ENCODE data around the gene GYG1.
"Not testable (repeated sequence)": the region's sequence is repeated elsewhere in the genome, so short reads cannot be mapped to it uniquely, and the experiment has no call there.

The GYG1 gene

DNA sequence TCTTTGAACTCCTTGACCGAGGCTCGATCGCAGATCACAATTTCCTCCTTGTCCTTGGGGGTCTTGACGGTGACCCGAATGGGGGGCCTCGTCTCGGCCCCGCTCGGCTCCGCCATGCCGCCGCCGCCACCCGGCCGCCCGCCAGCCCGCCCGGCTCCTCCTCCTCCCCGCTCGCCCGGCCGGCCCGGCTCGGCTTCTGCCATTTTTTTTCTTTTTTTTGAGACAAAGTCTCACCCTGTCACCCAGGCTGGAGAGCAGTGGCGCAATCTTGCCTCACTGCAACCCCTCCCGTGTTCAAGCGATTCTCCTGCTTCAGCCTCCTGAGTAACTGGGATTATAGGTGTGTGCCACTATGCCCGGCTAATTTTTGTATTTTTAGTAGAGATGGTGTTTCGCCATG, 3.8 kb upstream of the GYG1 start:
- DNase-seq (ENCODE audit: low read depth), result not testable (repeated sequence)

DNA sequence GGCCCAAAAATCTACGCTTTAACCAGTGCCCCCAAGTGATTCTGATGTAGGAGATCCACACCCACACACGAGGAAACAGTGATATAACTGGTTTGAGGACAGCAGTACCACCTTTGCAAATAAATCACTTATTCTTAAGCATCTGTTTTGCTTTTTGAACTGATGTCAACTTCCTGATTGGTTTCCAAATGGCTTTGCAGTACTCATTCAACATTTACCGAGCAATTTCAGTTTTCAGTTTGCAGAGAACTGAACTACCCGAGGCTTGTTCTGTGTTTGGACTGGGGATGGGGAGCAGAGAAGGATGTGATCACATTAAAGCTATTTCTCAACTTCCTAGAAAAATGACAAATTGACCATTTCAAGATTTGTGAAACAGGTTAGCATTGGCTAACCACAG, 1.1 kb upstream of the GYG1 start:
- no peak for DNase-seq (ENCODE audit: low read depth)

DNA sequence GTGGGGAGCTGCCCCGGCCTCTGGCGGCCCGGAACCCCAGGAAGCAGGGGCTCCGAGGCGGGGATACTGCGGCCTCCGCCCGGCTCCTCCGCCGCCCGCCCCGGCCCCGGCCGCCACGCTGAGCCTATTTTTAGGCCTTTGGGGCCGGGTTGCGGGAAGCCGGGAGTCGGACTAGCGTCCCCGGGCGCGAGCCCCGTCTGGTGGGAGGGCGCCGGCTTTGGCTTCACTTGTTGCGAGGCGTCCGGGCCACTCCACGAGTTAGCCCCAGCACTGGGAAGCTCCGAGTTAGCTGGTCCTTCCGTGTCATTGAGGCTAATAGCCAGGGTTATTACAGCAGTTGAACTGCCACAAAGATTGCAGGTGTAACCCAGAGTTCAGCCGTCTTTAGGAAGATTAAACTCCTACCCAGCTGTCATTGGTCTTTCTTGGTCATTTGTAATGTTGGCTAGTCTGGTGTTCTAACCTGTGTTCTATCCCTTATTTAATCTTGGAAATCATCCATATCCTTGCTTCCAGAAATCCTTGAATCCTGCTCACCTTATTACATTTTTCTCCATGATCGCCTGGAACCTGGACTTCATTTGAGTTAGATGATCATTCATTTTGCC, 791 bp downstream of the GYG1 start:
- DNase-seq (ENCODE audit: low read depth), result peak; percentile 9

DNA sequence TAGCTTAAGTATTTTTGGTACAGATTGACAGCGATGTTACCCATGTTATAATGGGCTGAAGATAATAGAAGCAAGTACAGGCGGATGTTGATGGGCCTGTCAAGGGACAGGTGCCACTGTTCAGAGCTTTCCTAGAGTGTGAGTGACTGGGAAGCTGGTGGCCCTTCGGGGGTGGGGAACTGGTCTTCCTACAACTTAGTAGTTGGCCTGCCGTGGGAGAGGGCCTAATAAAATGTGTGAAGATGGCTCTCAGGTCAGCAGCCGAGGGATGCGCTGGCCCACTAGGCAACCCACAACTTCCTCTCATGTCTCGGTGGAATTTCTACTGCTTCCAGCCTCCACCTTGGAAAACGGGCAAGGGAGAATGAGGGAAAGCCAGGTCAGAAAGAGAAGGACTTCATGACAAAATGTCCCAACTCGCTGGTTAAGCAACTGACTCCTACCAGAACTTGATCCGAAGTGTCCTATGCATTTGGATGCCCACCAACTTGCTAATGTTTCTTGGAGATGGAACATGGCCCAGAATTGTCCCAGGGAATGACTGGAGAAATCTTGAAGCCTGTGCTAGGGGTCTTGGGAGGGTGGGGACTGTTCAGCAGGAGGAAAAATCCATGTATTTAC, 1.4 kb downstream of the GYG1 start:
- no peak for DNase-seq (ENCODE audit: low read depth)

DNA sequence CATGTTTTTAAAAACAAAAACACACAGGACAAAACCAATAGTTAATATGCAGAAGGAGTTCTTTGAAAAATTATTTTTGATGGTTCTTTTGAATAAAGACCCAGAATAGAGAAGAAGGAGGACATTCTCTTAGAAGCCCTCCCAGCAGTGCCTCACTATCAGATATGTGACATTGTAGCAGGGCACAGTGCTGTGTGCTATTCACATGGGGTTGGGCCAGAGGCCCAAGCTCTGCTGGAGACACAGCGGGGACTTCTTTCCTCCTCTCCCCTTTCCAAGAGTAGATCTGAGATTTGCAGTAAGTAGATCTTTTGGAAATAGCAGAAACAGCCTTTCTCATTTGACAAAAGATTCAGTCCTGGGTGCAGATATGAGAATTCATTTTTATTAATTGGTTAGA, 6.3 kb downstream of the GYG1 start:
- DNase-seq (ENCODE audit: low read depth), result no peak

DNA sequence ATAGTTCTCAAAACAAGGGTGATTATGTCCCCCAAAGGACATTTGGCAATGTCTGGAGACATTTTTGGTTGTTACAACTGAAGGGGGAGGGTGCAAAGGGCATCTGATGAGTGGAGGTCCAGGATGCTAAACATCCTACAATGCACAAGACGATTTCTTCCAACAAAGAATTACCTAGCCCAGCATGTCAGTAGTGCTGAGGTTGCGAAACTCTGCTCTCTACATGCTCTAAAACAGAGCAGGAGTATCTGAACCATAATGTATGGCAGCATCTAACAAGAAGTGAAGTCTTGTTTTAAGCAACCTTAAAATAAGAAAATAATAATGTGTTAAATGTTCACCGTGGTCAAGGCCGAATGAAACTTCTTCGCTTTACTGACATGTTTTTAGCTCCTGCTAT, 7.0 kb downstream of the GYG1 start:
- no peak for DNase-seq (ENCODE audit: low read depth)

DNA sequence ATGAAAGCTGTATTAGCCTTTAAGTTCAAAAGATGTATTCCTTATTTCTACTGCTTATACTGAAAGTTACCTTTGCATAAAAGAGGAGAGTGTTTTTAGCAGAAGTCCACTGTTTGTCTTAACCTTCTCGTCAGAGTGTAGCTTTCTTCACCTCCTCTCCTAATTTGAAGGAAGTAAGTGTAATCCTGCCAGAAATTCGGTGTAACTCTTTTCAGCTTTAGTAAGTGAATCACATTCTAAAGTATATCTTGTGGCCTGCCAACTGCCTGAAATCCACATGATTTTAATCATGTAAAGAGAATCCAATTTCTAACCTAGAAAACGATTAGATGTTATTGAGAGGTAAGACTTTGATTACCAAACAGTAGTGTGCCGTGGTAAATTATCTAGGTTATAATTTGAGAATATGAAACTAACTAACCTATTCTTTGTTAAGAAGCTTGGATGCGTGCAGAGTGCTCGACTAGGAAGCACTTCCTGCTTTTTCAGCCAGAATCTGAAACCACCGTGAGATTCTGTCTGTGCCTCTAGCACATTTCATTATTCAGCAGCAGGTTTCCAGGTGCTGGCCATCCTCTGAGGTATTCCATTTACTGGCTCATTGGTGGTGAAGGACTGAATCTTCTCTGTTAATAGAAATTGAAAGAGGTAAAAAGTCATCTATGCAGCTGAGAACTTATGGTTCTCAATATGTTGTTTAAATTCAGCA, 7.5 kb downstream of the GYG1 start:
- DNase-seq (ENCODE audit: low read depth), result no peak

DNA sequence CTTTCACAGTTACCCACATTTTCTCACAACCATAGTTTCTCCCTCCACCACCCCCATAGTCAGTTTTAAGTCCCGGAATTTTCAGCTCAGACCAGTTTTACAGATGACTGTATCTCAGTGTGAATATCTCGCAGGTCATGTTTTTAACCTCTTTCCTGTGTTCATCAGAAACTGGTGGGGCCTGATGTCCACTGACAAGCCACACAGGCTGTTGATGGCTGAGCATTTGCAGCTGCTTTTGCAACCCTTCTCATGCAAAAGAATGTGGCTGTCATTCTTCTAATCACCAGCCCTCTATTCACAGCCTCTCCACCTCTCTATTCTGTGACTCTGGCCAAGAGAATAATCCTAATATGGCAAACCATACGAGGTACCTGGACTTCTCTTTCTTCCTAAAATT, 8.5 kb downstream of the GYG1 start:
- DNase-seq (ENCODE audit: low read depth), result no peak

DNA sequence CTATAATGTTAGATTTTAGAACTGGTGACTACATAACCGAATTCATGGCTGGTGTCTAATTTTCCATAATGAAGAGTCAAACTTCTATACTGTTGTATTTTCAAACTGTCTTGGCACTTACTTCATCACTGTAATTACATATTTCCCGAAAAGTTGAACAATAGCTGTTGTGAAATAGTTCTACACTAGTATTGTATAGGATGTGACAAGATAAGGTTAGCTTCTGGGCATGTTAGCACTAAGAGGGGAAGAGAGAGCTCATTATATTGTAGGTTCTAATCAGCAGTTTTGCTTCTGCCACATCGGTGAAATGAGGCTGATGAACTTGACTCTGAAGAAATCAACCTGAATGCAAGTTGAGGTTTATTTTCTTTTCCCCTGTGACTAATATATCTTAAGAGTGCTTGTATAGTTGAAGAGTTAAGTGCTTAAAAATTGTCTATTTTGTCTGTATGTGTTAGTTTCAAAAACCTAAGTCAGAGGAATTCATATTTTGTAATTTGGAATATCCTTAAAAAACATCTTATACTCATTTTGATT, 8.9 kb downstream of the GYG1 start:
- DNase-seq (ENCODE audit: low read depth), result no peak

DNA sequence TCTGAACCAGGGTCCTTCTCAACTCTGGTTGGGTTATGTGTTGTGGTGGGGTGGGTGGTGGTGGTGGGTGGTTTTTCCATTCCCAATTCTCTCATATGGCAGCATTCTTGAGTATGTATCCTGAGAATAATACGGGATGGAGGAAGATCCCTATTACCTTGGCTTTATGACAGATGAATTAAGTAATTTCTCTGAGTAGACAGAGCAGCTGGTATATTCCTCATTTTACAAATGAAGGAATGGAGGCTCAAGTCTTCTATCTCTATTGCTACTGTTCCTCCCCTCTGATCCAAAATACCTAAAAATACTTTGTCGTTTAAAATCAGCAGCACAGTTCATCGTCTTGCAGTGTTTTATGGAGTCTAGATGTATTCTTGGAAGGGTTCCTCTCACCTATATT, 10.4 kb downstream of the GYG1 start:
- DNase-seq (ENCODE audit: low read depth), result no peak

DNA sequence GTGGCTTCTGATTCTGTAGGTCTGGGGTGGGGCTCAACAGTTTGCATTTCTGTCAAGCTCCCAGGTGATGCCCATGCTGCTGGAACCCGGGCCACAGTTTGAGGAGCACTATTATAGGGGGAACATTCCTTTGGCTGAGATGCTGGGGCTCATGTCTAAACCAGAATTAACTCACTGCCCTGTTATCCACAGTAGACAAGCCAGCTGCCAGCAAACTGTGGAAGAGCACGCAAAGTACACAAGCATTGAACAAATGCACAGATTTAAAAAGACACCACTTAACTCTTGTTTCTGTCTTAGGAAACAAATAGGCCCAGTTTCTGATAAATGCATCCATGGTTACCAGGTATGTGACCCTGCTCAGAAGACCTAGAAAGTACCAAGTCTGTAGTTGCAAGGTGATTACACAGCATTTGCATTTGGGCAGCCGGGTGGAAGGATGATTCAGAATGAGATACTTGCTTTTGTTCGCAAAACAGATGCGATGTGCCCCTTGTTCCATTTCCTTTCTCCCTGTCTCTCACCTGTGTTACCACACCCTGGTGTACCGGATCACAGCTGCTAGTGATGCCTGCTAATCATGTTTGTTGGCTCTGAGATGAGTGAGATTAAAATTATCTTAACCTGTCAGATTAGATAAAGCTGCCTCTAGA, 12.4 kb downstream of the GYG1 start:
- no peak for DNase-seq (ENCODE audit: low read depth)

DNA sequence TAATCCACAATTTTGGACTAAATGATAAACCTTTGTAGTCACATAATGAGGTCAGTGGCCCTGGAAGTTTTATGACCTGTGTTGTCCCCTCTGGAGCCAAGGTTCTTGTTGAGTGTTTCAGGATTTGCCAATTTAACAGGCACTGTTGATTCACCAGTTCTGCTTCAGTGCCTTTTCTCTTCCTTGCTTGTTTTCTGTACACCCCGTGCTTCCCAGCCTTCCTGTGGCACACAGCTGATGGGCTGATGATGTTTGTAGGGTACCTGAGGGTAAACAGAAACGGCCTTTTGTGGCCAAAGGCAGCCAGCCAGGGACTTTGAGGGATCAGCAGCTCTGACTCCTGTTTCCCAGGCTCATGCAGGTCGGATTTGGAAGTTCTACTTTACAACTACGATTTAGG, 13.3 kb downstream of the GYG1 start:
- no peak for DNase-seq (ENCODE audit: low read depth)

DNA sequence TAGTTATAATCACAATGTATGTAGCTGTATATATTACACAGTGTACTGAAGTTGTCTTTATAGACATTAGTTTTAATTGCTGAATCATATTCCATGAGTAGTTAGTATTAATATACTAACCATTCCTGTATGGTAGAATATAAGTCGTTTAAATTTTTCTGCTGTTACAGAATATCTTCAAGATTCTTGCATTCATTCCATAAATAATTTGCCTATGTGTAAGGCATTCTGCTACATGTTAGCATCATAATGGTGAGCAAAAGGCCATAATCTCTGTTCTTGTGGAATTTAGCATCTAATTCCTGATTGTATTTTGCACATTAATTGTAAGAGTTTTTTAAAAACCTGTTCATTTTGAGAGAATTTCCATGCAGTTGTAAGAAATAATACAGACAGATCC, 14.1 kb downstream of the GYG1 start:
- no peak for DNase-seq (ENCODE audit: low read depth)

DNA sequence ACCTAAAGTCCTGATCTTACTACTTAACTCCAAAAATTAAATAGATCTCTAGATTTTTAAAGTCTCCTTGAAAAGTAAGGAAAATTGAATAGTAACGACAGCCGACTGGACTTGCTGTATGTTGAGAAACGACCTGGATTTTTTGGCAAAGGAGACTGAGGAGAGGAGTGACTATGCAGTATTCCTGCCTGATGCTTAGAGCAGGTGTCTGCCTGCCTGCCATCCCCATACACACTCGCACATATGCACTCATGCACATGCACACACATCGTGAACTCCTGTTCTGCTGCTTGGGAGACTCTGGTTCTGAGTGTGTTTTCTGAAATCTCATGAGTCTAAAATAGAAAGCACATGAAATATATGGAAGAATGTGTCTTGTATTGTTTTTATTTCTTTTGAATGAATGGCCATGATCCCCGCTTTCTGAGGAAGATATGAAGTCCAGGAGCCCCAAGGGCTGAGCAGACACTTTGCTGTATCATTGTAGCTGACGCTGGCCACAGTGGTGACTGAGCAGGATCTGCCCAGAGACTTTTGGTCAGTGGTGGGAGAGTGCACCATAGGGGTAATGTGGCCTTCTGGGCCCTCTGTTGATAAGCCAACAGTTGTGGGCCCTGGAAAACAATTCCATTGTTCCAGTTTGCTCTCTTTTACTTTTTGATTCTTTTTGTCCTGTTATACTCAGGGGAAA, 16.4 kb downstream of the GYG1 start:
- no peak for DNase-seq (ENCODE audit: low read depth)

DNA sequence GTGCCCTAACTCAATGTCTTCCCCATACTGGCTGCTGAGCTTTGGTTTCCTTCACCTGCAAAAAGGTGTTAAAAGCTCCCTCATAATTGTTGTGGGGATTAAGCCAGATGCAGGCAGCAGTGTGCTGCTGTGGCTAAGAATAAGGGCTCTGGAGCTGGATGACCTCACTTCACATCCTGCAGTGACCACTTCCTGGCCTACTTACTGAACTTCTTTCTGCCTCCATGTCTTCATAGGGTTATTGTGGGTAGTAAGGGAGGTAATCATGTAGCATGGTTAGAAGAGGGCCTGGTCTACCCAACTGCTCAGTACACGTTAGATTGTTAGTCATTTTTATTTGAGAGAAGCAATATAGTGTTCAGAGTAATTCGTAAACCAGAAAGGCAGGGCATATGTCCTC, 18.4 kb downstream of the GYG1 start:
- DNase-seq (ENCODE audit: low read depth), result peak; percentile 12

DNA sequence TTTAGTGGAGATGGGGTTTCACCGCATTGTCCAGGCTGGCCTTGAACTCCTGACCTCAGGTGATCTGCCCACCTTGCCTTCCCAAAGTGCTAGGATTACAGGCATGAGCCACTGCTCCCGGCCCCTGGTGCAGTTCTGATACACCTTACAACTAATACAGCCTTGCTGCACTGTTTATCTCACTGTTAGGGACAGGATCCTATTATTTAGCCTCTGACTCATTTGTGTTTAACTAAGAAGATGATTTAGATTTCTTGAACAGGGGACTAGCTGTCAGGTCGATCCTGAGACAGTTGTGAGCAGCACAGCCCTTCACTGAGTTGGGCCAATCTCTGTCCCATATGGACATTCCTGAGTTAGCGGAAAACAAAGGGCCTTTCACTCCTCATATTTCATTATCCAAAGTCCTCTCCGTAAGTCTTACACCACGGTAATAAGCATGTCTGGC, 19.2 kb downstream of the GYG1 start:
- no peak for DNase-seq (ENCODE audit: low read depth)

DNA sequence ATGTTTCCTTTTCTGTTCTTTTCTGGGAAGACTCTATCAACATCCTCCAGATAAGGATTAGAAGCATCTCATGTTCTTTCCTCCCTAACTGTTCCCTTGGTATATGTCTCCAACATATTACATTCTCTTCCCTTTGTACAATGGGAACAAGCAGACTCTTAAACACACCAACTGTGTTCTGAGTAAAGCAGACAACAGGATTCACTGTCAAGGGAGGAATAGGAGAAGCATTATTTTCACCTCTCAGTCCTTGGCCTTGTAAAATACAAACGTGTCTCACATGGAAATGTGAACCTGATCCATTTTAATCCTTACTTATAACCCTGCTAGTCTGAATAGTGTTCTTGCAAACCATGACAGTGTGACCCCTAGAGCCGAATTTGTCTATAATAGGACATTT, 19.6 kb downstream of the GYG1 start:
- no peak for DNase-seq (ENCODE audit: low read depth)

DNA sequence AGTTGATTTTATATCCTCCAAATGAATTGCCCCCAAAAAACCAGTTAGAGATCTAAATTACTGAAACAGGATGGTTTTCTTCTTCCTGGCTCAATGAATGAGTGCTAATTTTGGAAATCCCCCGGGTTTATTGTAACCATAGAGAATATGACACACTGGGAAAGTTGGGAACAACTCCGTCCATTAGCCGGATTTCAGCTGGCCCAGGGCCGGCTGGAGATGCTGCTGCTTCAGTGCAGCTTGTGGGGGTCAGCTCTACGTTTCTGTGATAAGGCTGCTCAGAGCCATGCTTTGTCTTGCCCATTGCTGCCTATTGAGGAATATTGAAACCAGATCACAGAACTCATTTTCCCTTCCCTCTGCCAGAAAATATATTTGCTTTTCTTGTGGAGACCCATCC, 20.3 kb downstream of the GYG1 start:
- DNase-seq (ENCODE audit: low read depth), result no peak

DNA sequence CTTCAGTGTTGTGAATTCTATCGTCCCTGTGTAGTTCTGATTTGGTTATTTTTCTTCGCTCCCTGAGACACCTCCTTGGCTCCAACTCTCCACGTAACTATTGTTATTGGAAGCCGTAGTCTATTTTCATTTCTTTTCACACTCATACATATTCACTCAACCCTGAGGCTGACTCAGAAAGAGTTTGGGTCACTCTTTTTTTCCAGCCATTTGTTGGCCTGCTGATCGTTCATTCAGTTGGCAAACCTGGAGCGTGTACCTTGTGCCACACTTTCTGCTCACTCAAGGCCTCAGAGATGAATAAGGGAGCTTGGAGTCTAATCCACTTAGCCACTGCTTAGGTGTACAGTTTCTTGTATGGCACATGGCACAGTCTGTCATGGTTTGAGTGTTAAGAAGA, 22.4 kb downstream of the GYG1 start:
- DNase-seq (ENCODE audit: low read depth), result no peak

DNA sequence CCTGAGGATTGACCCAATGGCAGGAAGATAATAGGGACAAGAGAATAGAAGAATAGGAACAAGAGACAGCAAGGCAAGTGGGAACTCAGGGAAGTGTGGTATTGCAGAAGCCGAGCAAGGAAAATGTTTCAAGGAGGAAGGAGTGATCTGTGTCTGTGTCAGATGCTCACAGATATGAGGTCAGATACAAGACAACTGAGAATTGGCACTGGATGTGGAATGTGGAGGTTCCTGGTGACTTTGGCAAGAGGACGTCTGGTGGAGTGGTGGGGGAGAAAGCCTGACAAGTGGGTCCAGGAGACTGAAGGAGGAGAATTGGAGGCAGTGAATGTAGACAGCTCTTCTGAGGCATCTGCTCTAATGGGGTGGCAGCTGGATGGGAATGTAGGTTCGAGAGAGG, 24.1 kb downstream of the GYG1 start:
- no peak for DNase-seq (ENCODE audit: low read depth)

DNA sequence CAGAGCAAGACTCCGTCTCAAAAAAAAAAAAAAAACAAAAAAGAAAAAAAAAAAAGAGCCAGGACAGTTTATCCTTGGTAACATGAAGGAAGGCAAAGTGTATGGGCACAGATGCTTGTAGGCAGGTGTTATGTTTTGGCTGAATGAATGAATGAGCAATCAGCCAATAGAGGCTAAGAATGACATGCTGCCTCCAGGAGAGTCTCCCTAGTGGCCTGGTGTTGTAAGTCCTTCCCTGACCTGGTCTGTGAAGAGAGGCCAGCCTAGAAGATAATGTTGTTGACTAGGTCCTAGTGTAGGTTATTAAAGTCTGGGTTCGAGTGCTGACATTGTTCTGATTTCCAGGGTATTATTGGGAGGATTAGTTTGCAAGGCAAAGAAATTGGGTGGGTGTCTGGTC, 24.9 kb downstream of the GYG1 start:
- DNase-seq (ENCODE audit: low read depth), result no peak

Data from stimulated activated CD8-positive, alpha-beta memory T cell treated with anti-CD3 and anti-CD28 coated beads, Interleukin-12 subunit alpha, Interleukin-12 subunit beta, amount 100 ng/mL, for 4 hours (primary cell).